Esophagus (tissue), 2 donors: Measurements from ENCODE around the gene DBNDD1. TPM values are rescaled to one million over a fixed set of nuclear protein-coding genes. Genes with fewer than 3 reads are reported as not detected.

ENCODE experiments used
- H3K27ac ChIP-seq, 2 donors: one replicate each; pipeline ENCODE4 v1.5.1; 2013; ENCODE audit warnings: low read depth in 2 of 2, mild to moderate bottlenecking in 2 of 2, inconsistent platforms in 1 of 2, low read length in 1 of 2, moderate library complexity in 1 of 2
- H3K27me3 ChIP-seq, 2 donors: one replicate each; pipeline ENCODE4 v1.6.1; 2013; ENCODE audit warnings: low read length in 2 of 2, control low read depth in 1 of 2, mild to moderate bottlenecking in 1 of 2; ENCODE audit not compliant: insufficient read depth in 2 of 2, control insufficient read depth in 1 of 2
- H3K36me3 ChIP-seq, 2 donors: one replicate each; pipeline ENCODE4 v1.6.1; 2013; ENCODE audit warnings: low read length in 1 of 2; ENCODE audit not compliant: control insufficient read depth in 2 of 2, insufficient read depth in 2 of 2
- H3K4me1 ChIP-seq, 2 donors: one replicate each; pipeline ENCODE4 v1.6.1; 2013; ENCODE audit warnings: low read length in 1 of 2; ENCODE audit not compliant: control insufficient read depth in 2 of 2, insufficient read depth in 2 of 2
- H3K4me3 ChIP-seq, 2 donors: one replicate each; pipeline ENCODE4 v1.5.1; 2013; ENCODE audit warnings: low read length in 2 of 2, mild to moderate bottlenecking in 2 of 2, low read depth in 1 of 2, moderate library complexity in 1 of 2
- H3K9me3 ChIP-seq, 2 donors: one replicate each; pipeline ENCODE4 v1.6.1; 2013; ENCODE audit warnings: mild to moderate bottlenecking in 2 of 2, low read depth in 1 of 2, low read length in 1 of 2, moderate library complexity in 1 of 2; ENCODE audit not compliant: control insufficient read depth in 2 of 2, insufficient read depth in 1 of 2
- WGBS, 2 donors: extraction: QIAGEN DNeasy Blood & Tissue Kit; methylation state at CpG; one replicate each; pipeline ENCODE4 v1.1.7; 2013; 5-methylcytosine and 5-hydroxymethylcytosine counted together
- polyA plus RNA-seq, 2 donors: library from polyadenylated mRNA; stranded (reverse); fragments of 200-250 nt; gene quantifications; one replicate each; pipeline ENCODE4 v1.2.3, GENCODE V29; 2013
- donor health status: healthy with polysubstance abuse.
- donor health status: Bipolar disorder and iron deficiency.

DBNDD1 gene
- polyA plus RNA-seq, 2 donors = 17.9 TPM

- Histone ChIP-seq H3K4me1 (peaks cover 0 to 2% of the 10 kb centered on the region in 2 donors), H3K27ac (no peak overlapping the region), H3K4me3 (no peak overlapping the region), H3K27me3 (no peaks in the 10 kb centered on the region), H3K36me3 (peaks cover 12 to 56% of the 10 kb centered on the region in 2 donors), H3K9me3 (no peaks in the 10 kb centered on the region)
- WGBS, 2 donors = 96% methylated on average over 10 of the region's 10 CpGs
These were observed 34.0 kb downstream of the DBNDD1 start for GRCh38 chr16:89985219-89985618.

- H3K36me3 ChIP-seq = peaks cover 12 to 59% of the 10 kb centered on the region in 2 donors
- H3K27me3 ChIP-seq = no peaks in the 10 kb centered on the region
- no peak overlapping the region for H3K4me3 ChIP-seq
- no peak overlapping the region for H3K27ac ChIP-seq
- H3K4me1 ChIP-seq = peaks cover 0 to 2% of the 10 kb centered on the region in 2 donors
- H3K9me3 ChIP-seq = no peaks in the 10 kb centered on the region
- 88 to 95% methylated on average over 7 of the region's 7 CpGs for WGBS, 2 donors
These were observed 35.0 kb downstream of the DBNDD1 start for GRCh38 chr16:89984216-89984615.

- Histone ChIP-seq H3K27ac (no peak overlapping the region), H3K36me3 (peaks cover 12 to 59% of the 10 kb centered on the region in 2 donors), H3K27me3 (no peaks in the 10 kb centered on the region), H3K9me3 (no peaks in the 10 kb centered on the region), H3K4me1 (no peaks in the 10 kb centered on the region), H3K4me3 (no peak overlapping the region)
- WGBS, 2 donors = 90 to 91% methylated on average over 15 of the region's 15 CpGs
These were observed 35.7 kb downstream of the DBNDD1 start for GRCh38 chr16:89983536-89983935.

- H3K9me3 ChIP-seq = no peaks in the 10 kb centered on the region
- no peak overlapping the region for H3K27ac ChIP-seq
- H3K36me3 ChIP-seq = peaks cover 12 to 67% of the 10 kb centered on the region in 2 donors
- 86 to 90% methylated on average over 9 of the region's 9 CpGs for WGBS, 2 donors
- no peaks in the 10 kb centered on the region for H3K4me1 ChIP-seq
- no peaks in the 10 kb centered on the region for H3K27me3 ChIP-seq
- H3K4me3 ChIP-seq = no peak overlapping the region
These were observed 36.9 kb downstream of the DBNDD1 start for GRCh38 chr16:89982318-89982717.

GRCh38 chr16:89981414-89981813, 37.8 kb downstream of the DBNDD1 start:
- H3K27me3 ChIP-seq = no peaks in the 10 kb centered on the region
- H3K36me3 ChIP-seq = peaks cover 12 to 59% of the 10 kb centered on the region in 2 donors
- no peak overlapping the region for H3K4me3 ChIP-seq
- H3K4me1 ChIP-seq = no peaks in the 10 kb centered on the region
- no peaks in the 10 kb centered on the region for H3K9me3 ChIP-seq
- 88 to 92% methylated on average over 8 of the region's 8 CpGs for WGBS, 2 donors
- no peak overlapping the region for H3K27ac ChIP-seq

- H3K4me3 ChIP-seq = no peak overlapping the region
- H3K9me3 ChIP-seq = peaks cover 0 to 5% of the 10 kb centered on the region in 2 donors
- no peaks in the 10 kb centered on the region for H3K27me3 ChIP-seq
- WGBS, 2 donors = 80 to 93% methylated on average over 2 of the region's 2 CpGs
- H3K27ac ChIP-seq = no peak overlapping the region
- H3K4me1 ChIP-seq = peaks cover 0 to 7% of the 10 kb centered on the region in 2 donors
- peaks cover 0 to 21% of the 10 kb centered on the region in 2 donors for H3K36me3 ChIP-seq
These were observed 44.4 kb downstream of the DBNDD1 start for GRCh38 chr16:89974870-89975269.

GRCh38 chr16:89973654-89974335, 45.5 kb downstream of the DBNDD1 start:
- H3K4me1 ChIP-seq = peaks cover 0 to 7% of the 10 kb centered on the region in 2 donors

GRCh38 chr16:89973235-89973634, 46.0 kb downstream of the DBNDD1 start:
- Histone ChIP-seq H3K27ac (peak overlapping the region; percentile 90 to 94), H3K36me3 (peaks cover 0 to 13% of the 10 kb centered on the region in 2 donors), H3K27me3 (no peaks in the 10 kb centered on the region), H3K9me3 (peaks cover 0 to 5% of the 10 kb centered on the region in 2 donors), H3K4me1 (peaks cover 0 to 7% of the 10 kb centered on the region in 2 donors), H3K4me3 (peak overlapping the region; percentile 93 to 99)
- WGBS, 2 donors = 10 to 12% methylated on average over 14 of the region's 14 CpGs

More at GRCh38 chr16:89973654-89974335, 45.5 kb downstream of the DBNDD1 start:
- Histone ChIP-seq H3K36me3 (peaks cover 0 to 15% of the 10 kb centered on the region in 2 donors), H3K9me3 (peaks cover 0 to 5% of the 10 kb centered on the region in 2 donors), H3K27me3 (no peaks in the 10 kb centered on the region), H3K4me3 (peak overlapping the region in 1 of 2 donors; percentile 93), H3K27ac (no peak overlapping the region)
- 78 to 87% methylated on average over 13 of the region's 13 CpGs for WGBS, 2 donors

- Histone ChIP-seq H3K4me3 (peak overlapping the region; percentile 93 to 99), H3K36me3 (peaks cover 0 to 6% of the 10 kb centered on the region in 2 donors), H3K27me3 (no peaks in the 10 kb centered on the region), H3K27ac (peak overlapping the region; percentile 90 to 94), H3K9me3 (peaks cover 0 to 5% of the 10 kb centered on the region in 2 donors), H3K4me1 (peaks cover 0 to 7% of the 10 kb centered on the region in 2 donors)
- WGBS, 2 donors = 0 to 1% methylated on average over 82 to 104 of the region's 104 CpGs
These were observed 46.7 kb downstream of the DBNDD1 start for GRCh38 chr16:89972244-89973234.
